Muscle layer of duodenum (tissue), 2 donors: ENCODE results near the gene IL2RA.
A peak's percentile ranks its signal among the peaks of the same experiment; 100 is the strongest.
"Not testable (repeated sequence)": the region's sequence is repeated elsewhere in the genome, so short reads cannot be mapped to it uniquely, and the experiment has no call there.

Experiments used
- H3K27ac ChIP-seq: one replicate; pipeline ENCODE4 v1.7.0; 2013; ENCODE audit warnings: mild to moderate bottlenecking, low read length
- H3K27me3 ChIP-seq: one replicate; pipeline ENCODE4 v1.7.0; 2013; ENCODE audit warnings: low read depth, mild to moderate bottlenecking, control low read depth, low read length
- H3K36me3 ChIP-seq, 2 donors: one replicate each; pipeline ENCODE4 v1.7.0; 2013; ENCODE audit warnings: low read length in 2 of 2, control low read depth in 1 of 2, mild to moderate bottlenecking in 1 of 2; ENCODE audit not compliant: insufficient read depth in 2 of 2, control insufficient read depth in 1 of 2
- H3K4me1 ChIP-seq, 2 donors: one replicate each; pipeline ENCODE4 v1.7.0; 2013; ENCODE audit warnings: low read length in 2 of 2, mild to moderate bottlenecking in 2 of 2, control low read depth in 1 of 2, moderate library complexity in 1 of 2; ENCODE audit not compliant: insufficient read depth in 2 of 2, control insufficient read depth in 1 of 2
- H3K4me3 ChIP-seq, 2 donors: one replicate each; pipeline ENCODE4 v1.7.0; 2013; ENCODE audit warnings: low read length in 2 of 2, low read depth in 1 of 2, mild to moderate bottlenecking in 1 of 2
- H3K9me3 ChIP-seq, 2 donors: one replicate each; pipeline ENCODE4 v1.7.0; 2013; ENCODE audit warnings: low read length in 2 of 2, control low read depth in 1 of 2, mild to moderate bottlenecking in 1 of 2; ENCODE audit not compliant: control insufficient read depth in 1 of 2
- donor health status: healthy.

IL2RA gene

GRCh38 chr10:6062101-6062771 is at the start of gene IL2RA:
Gene IL2RA, minus strand, starts transcription at chr10:6062367. Its CDS starts 216 bp downstream, at chr10:6062151.
- Histone ChIP-seq H3K9me3 (no peaks in the 10 kb centered on the region), H3K4me3 (peak within 1 kb of the TSS in 1 of 2 donors; percentile 14), H3K36me3 (no peaks in the 10 kb centered on the region), H3K27ac (peak within 1 kb of the TSS; percentile 16), H3K4me1 (no peaks in the 10 kb centered on the region), H3K27me3 (no peaks in the 10 kb centered on the region)

GRCh38 chr10:6110136-6110535 is 48.0 kb upstream of the IL2RA start:
- Histone ChIP-seq H3K27me3 (no peaks in the 10 kb centered on the region), H3K27ac (no peak overlapping the region), H3K36me3 (peaks cover 74 to 77% of the 10 kb centered on the region in 2 donors)

GRCh38 chr10:6109444-6109775 is 47.2 kb upstream of the IL2RA start:
- Histone ChIP-seq H3K27ac (no peak overlapping the region), H3K27me3 (no peaks in the 10 kb centered on the region), H3K9me3 (no peaks in the 10 kb centered on the region), H3K4me1 (peaks cover 0 to under 1% of the 10 kb centered on the region in 2 donors), H3K36me3 (peaks cover 70 to 73% of the 10 kb centered on the region in 2 donors), H3K4me3 (no peak overlapping the region)

More at GRCh38 chr10:6110136-6110535, 48.0 kb upstream of the IL2RA start:
- no peak overlapping the region for H3K4me3 ChIP-seq
- no peaks in the 10 kb centered on the region for H3K9me3 ChIP-seq
- H3K4me1 ChIP-seq: peaks cover 0 to 4% of the 10 kb centered on the region in 2 donors

GRCh38 chr10:6108631-6109443 is 46.7 kb upstream of the IL2RA start:
- Histone ChIP-seq H3K4me3 (no peak overlapping the region), H3K27ac (no peak overlapping the region), H3K36me3 (peaks cover 64 to 68% of the 10 kb centered on the region in 2 donors), H3K9me3 (no peaks in the 10 kb centered on the region), H3K4me1 (no peaks in the 10 kb centered on the region), H3K27me3 (no peaks in the 10 kb centered on the region)

GRCh38 chr10:6108072-6108471 is 45.9 kb upstream of the IL2RA start:
- no peaks in the 10 kb centered on the region for H3K27me3 ChIP-seq
- H3K4me3 ChIP-seq: no peak overlapping the region
- H3K27ac ChIP-seq: no peak overlapping the region
- no peaks in the 10 kb centered on the region for H3K9me3 ChIP-seq
- no peaks in the 10 kb centered on the region for H3K4me1 ChIP-seq
- peaks cover 56 to 66% of the 10 kb centered on the region in 2 donors for H3K36me3 ChIP-seq

- H3K27me3 ChIP-seq, H3K9me3 ChIP-seq, H3K27ac ChIP-seq, H3K4me1 ChIP-seq, H3K4me3 ChIP-seq: not testable (repeated sequence)
- peaks cover 53 to 66% of the 10 kb centered on the region in 2 donors for H3K36me3 ChIP-seq
Measured at GRCh38 chr10:6107616-6108015, 45.4 kb upstream of the IL2RA start.

- peaks cover 37 to 51% of the 10 kb centered on the region in 2 donors for H3K36me3 ChIP-seq
- H3K9me3 ChIP-seq: no peaks in the 10 kb centered on the region
- H3K27me3 ChIP-seq: no peaks in the 10 kb centered on the region
- no peaks in the 10 kb centered on the region for H3K4me1 ChIP-seq
- no peak overlapping the region for H3K4me3 ChIP-seq
- no peak overlapping the region for H3K27ac ChIP-seq
Measured at GRCh38 chr10:6103591-6103990, 41.4 kb upstream of the IL2RA start.

- Histone ChIP-seq H3K27ac (no peak overlapping the region), H3K27me3 (no peaks in the 10 kb centered on the region), H3K4me3 (no peak overlapping the region), H3K36me3 (peaks cover 37 to 52% of the 10 kb centered on the region in 2 donors), H3K9me3 (no peaks in the 10 kb centered on the region), H3K4me1 (no peaks in the 10 kb centered on the region)
Measured at GRCh38 chr10:6102128-6102527, 40.0 kb upstream of the IL2RA start.

GRCh38 chr10:6101181-6101580 is 39.0 kb upstream of the IL2RA start:
- Histone ChIP-seq H3K27me3 (no peaks in the 10 kb centered on the region), H3K27ac (no peak overlapping the region), H3K4me3 (no peak overlapping the region), H3K9me3 (no peaks in the 10 kb centered on the region), H3K4me1 (peaks cover 0 to under 1% of the 10 kb centered on the region in 2 donors), H3K36me3 (peaks cover 35 to 51% of the 10 kb centered on the region in 2 donors)

GRCh38 chr10:6100370-6100769 is 38.2 kb upstream of the IL2RA start:
- no peak overlapping the region for H3K4me3 ChIP-seq
- no peak overlapping the region for H3K27ac ChIP-seq
- no peaks in the 10 kb centered on the region for H3K9me3 ChIP-seq
- peaks cover 30 to 45% of the 10 kb centered on the region in 2 donors for H3K36me3 ChIP-seq
- H3K27me3 ChIP-seq: no peaks in the 10 kb centered on the region
- peaks cover 0 to 9% of the 10 kb centered on the region in 2 donors for H3K4me1 ChIP-seq

- no peak overlapping the region for H3K27ac ChIP-seq
- peaks cover 30 to 37% of the 10 kb centered on the region in 2 donors for H3K36me3 ChIP-seq
- peaks cover 0 to 10% of the 10 kb centered on the region in 2 donors for H3K4me1 ChIP-seq
- H3K27me3 ChIP-seq: no peaks in the 10 kb centered on the region
- H3K4me3 ChIP-seq: no peak overlapping the region
- H3K9me3 ChIP-seq: no peaks in the 10 kb centered on the region
Measured at GRCh38 chr10:6098156-6098555, 36.0 kb upstream of the IL2RA start.
